Measurements from ENCODE around the gene MS4A3.
"Not testable (repeated sequence)": the region's sequence is repeated elsewhere in the genome, so short reads cannot be mapped to it uniquely, and the experiment has no call there.

MS4A3 gene, protein sequence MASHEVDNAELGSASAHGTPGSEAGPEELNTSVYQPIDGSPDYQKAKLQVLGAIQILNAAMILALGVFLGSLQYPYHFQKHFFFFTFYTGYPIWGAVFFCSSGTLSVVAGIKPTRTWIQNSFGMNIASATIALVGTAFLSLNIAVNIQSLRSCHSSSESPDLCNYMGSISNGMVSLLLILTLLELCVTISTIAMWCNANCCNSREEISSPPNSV

DNA sequence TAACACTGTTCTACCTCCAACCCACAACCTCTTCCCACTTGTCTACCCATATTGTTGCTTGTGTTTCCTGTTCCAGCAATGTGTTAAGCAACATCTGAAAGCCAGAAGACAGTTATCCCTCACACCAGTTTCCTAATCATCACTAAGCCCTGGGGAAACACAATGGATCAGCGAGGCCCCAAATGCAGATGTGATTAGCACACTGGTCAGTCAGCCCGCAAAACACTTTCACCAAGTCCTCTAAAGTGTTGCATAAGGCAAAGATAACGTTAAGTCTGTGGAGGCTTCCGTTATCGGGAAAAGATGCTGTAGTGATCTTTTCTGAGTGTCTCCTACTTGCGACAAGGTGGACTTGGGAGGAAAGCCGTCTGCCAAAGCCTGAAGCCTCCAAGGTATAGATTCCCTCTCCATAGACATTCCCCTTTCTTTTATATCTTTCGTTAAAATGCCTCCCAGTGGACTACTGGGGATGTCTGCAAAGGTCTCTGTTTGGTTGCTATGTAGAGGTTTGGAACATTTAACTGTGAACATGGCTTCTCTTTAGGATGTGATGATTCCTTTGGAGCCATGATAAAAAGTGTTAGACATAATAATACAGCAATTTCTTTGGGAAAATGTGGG lies at the start of gene MS4A3:
TSS of gene MS4A3 (plus strand) at position 317 of the 621 bp plus-strand sequence. CDS start 4,496 bp downstream, outside the sequence.
- DNase-seq, result no peak

DNA sequence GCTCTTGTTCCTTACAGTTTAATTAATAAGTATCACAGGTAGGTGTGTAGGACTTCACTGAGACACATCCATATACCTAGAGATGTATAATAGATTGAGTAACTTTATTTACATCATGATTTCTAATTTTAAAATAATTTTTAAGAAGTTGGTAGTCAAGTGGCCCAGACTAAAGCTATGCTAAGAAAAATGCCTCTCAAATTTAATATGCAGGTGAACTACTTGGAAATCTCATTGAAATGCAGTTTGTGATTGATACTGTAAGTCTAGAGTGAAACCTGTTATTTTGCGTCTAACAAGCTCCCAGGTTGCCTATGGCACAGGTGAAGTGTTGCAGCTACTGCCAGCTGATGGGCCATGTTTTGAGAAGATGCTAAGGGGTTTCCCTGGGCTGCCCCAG lies 39.6 kb upstream of the MS4A3 start, which contains the start of gene OOSP4B:
TSS of gene OOSP4B (plus strand) at position 301 of the 400 bp plus-strand sequence.
- DNase-seq, result no peak

DNA sequence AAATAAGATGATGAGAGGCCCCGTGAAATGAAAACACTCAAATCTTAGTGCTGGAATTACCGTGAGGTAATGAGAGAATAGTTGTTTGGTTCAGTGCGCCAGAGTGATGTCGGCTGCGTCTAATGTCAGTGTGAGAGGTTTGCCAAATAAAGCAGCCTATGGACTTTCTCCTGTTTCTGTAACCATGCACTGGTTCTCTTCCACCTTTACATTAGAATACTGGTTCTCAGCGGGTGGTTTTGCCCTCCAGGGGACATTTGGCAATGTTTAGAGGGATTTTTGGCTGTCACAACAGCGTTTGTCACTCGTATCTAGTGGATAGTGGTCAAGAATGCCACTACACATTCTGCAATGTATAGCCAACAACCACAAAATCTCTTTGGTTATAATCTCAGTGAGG lies 38.4 kb upstream of the MS4A3 start:
- no peak for DNase-seq

DNA sequence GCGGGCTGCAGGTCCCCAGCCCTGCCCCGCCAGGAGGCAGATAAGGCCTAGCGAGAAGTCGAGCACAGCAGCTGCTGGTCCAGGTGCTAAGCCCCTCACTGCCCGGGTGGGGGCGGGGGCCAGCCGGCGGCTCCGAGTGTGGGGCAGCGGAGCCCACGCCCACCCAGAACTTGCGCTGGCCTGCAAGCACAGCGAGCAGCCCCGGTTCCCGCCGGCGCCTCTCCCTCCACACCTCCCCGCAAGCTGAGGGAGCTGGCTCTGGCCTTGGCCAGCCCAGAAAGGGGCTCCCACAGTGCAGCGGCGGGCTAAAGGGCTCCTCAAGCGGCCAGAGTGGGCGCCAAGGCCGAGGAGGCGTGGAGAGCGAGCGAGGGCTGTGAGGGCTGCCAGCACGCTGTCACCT lies 36.1 kb upstream of the MS4A3 start:
- DNase-seq, result not testable (repeated sequence)

DNA sequence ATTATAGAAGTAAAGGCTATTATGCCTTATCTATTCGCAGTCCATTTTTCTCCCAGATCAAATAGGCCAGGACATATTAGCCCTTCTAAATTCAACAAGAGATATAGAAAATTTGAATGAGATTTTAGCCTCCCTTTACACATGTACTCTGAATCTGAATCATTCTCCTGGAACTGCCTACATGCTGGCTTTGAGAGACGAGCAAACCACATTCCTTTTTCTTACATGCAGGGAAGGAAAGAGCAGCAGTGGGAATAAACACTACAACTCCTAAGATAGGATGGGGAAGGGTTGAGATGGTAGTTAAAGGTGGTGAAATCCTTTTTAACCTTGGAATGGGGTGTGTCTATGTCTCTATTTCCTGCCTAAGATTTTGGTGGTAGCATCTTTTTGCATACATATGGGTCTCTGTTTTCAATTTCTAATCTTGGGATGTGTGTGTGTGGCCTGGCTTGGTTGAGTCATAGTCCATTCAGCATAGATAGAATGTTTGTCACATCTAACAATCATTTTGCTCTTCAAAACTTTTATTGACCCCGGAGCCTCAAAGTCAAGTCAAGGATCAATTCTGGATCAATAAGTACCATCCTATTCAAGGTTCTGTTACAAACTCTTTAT lies 27.3 kb upstream of the MS4A3 start:
- DNase-seq, result no peak

DNA sequence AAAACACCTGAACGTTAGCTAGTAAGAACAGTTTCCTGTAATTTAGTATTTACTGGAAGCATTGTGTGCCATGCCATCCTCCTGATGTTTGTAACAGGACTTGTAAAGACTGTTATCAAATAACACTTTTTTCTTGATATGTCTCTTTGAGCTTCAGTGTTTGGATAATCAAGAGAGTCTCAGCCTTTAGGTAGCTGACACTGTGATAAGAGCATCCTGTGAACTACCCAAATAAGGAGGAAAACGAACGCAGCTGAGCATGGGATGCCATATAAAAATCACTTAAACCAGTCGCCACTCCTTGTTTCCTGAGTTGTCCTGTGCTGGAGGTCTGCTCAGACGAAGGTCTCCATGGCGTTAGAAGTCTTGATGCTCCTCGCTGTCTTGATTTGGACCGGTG lies 16.4 kb upstream of the MS4A3 start, which contains the start of gene OOSP2:
TSS of gene OOSP2 (plus strand) at position 301 of the 400 bp plus-strand sequence. CDS start at position 352, 51 bp downstream.
- no peak for DNase-seq

GRCh38 chr11:60050422-60050821 lies 6.0 kb upstream of the MS4A3 start:
- not testable (repeated sequence) for DNase-seq

DNA sequence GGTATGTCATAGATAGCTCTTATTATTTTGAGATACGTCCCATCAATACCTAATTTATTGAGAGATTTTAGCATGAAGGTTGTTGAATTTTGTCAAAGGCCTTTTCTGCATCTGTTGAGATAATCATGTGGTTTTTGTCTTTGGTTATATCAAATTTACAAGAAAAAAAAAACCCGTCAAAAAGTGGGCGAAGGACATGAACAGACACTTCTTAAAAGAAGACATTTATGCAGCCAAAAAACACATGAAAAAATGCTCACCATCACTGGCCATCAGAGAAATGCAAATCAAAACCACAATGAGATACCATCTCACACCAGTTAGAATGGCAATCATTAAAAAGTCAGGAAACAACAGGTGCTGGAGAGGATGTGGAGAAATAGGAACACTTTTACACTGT lies 5.6 kb upstream of the MS4A3 start:
- not testable (repeated sequence) for DNase-seq

- DNase-seq, result no peak
These were observed 2.6 kb downstream of the MS4A3 start for GRCh38 chr11:60059052-60059451.

DNA sequence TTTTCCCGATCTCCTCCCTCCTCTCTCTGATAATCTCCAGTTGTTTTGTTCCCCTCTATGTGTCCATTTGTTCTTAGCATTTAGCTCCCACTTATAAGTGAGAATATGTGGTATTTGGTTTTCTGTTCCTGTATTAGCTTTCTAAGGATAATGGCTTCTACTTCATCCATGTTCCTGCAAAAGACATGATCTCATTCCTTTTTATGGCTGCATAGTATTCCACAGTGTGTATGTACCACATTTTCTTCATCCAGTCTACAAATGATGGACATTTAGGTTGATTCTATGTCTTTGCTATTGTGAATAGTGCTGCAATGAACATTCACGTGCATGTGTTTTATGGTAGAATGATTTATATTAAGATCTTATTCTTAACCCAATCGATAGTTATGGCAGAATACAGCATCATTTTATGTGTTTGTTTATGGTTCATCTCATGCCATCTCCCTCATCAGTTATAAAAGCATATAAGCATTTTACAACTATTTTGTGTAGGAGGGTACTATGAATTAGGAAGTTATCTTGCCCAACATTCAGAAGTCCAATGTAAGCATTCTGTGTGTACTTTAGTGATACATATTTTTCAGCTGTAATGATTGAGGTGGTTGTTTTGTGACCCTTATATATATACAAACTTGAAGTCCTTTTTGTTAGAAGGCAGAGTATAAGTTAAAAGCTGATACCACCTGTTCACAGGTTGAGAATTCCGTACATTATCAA lies 3.2 kb downstream of the MS4A3 start:
- no peak for DNase-seq

DNA sequence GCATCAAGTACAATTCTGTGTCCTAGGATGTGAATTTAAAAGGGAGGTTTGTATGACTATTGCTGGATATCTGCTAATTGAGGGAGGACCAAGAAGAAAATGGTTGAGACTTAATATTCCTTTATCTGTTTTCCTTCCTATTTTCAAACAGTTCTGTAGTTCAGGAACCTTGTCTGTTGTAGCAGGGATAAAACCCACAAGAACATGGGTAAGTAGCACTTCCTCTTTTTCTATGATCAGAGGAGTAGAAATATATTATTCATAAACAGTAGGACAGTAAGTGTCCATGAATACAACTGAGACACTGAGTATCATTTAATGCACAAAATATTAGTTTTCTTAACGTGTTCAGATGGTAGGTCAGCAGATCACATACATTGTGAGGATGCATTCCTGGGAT lies 7.6 kb downstream of the MS4A3 start:
- DNase-seq, result no peak

DNA sequence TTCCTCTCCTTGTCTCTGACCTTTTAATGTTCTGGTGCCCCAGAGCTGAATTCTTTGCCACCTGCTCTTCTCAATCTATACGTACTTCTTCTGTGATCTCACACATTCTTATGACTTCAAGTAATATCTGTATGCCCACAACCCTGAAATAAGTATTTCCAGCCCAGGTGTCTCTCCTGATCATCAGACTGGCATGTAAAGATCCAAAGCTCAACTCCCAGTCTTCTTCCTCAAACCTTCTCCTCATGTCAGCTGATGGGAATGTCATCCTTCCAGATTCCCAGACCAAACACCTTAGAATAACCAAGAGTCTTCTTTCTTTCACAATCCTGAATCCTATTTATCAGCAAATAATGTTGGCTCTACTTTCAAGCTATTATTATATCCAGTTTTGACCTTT lies 9.3 kb downstream of the MS4A3 start:
- no peak for DNase-seq

DNA sequence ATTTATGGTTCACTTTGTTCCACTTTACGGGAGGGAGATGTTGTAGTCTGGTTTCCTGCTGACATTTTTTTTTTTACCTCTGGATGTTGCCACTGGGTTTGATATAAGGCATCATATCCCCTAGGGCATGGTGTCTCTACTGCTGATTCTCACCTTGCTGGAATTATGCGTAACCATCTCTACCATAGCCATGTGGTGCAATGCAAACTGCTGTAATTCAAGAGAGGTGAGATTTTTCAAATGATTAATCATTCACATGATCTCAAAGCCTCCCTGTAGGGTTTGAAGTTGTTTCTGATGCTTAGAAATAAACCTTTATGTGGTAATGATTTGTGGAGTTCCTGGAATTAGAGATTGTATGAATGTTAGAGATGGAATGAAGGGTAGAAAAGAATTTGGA lies 13.0 kb downstream of the MS4A3 start:
- no peak for DNase-seq

- DNase-seq, result not testable (repeated sequence)
These were observed 15.2 kb downstream of the MS4A3 start for GRCh38 chr11:60071644-60072043.

- no peak for DNase-seq
These were observed 20.9 kb downstream of the MS4A3 start for GRCh38 chr11:60077216-60077817.

DNA sequence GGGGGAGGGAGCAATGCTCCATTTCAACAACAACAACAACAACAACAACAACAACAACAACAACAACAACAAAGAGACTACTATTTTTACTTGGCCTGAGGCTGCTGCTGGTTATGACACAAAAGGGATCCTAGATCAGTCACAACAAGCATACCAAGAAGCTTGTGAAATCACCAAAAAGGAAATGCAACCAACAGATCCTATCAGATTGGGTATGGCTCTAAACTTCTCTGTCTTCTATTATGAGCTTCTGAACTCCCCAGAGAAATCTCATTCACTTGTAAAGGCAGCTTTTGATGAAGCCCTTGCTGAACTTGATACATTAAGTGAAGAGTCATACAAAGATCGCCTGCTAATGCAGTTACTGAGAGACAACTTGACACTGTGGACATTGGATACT lies 21.5 kb downstream of the MS4A3 start:
- DNase-seq, result no peak

DNA sequence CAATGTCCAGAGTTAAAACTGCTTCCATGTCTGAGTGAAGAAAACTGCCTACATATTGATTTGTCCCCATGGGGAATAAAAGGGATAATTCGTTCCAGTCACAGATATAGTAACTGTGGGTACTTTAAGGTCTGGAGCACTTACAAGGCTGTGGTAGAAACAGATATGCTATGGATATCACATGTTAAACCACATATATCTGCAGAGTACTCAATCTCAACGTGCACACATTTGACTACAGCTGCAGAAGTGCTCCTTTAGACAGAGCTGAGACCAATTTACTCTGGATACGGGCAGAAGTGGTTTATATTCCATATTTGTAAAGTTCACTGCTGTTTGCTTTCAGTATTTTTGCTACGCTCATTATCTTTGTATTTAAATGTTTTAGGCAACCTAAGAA lies 22.3 kb downstream of the MS4A3 start:
- DNase-seq, result no peak

GRCh38 chr11:60080535-60080934 lies 24.1 kb downstream of the MS4A3 start:
- DNase-seq, result no peak

- DNase-seq, result no peak
These were observed 28.3 kb downstream of the MS4A3 start for GRCh38 chr11:60084631-60085273.

DNA sequence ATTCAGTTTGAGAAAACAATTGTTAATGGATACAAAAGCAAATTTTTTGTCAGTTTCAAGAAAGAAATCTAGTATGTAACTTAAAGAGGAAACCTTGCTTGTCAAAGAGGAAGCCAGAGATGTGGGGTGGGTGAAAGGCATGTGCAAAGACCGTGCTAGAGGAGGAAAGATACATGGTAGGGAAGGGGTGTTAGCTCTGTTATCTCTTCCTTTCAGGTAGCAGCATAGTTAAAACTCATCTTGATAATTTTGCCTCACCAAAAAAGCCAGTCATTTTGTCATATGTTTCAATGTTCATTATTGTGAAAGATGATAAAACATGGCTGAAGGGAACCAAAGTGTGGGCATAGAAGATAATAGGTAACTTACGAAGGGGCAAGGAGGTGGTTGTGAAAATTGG lies 29.4 kb downstream of the MS4A3 start:
- DNase-seq, result no peak

- no peak for DNase-seq
These were observed 30.8 kb downstream of the MS4A3 start for GRCh38 chr11:60087239-60087638.

- no peak for DNase-seq
These were observed 31.9 kb downstream of the MS4A3 start, which contains the start of gene MS4A2 for GRCh38 chr11:60088364-60088763. TSS of gene MS4A2 (plus strand) at chr11:60088664. CDS start at chr11:60088766, 102 bp downstream.

Data from NCI-H2029 treated with DMSO at 0.1 percent for 48 hours (cell line).